NK-92 (cell line): ENCODE data around the gene DUSP10.

Experiments used
- DNase-seq: peaks from one replicate; lab custom pipeline; 2025; ENCODE audit not compliant: unreplicated experiment; lab: John Stamatoyannopoulos, UW

DUSP10 gene

DNA sequence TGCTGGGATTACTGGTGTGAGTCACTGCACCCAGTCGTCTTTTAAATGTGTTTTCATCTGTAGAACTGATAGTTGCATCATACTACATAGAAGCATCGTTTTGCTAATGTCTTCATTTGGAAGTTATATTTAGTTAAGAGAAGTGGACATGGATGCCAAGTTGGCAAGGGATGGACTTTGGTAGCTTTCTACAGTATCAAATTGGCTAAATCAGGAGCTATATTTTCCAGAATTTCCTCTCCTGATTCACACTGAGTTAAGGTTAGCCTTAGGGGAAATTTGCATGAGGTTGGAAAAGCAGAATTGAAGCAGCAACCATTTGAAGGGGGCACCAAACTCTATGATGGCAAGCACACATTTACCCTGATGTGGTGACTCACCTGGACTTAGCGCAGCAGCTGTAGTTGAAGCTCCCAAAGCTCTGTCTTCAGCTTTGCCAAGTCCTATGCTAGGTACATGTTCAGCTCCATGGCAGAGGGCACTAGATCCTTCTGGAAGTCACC is 43.9 kb downstream of the DUSP10 start:
- no peak for DNase-seq

DNA sequence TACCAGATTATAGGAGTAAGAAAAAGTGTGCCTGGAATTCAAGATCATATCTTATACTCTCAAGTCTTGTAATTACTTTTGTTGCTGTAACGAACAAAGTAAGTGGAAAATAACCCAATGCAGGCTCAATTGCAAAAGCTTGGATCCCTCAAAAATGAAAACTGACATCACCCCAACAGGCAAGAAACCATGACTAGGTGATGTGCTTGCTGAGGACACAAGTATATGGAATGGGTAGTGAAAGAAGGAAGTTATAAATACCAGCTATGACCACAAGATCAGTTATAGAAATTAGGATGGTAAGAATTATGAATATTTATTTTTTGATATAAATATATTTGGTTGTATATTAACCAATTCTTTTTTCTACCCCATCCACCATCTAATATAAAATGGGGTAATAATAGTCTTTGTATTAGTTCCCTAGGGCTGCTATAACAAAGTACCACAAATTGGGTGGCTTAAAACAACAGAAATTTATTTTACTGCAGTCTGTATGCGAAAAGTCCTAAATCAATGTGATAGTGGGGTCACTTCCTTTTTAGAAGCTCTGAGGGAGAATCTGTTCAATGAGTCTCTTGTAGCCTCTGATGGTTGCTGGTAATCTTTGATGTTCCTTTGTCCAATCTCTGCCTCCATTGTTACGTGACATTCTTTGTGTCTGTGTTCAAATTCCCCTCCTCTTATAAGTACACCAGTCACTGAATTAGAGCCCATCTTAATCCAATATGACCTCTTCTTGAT is 45.0 kb downstream of the DUSP10 start:
- DNase-seq, result no peak

DNA sequence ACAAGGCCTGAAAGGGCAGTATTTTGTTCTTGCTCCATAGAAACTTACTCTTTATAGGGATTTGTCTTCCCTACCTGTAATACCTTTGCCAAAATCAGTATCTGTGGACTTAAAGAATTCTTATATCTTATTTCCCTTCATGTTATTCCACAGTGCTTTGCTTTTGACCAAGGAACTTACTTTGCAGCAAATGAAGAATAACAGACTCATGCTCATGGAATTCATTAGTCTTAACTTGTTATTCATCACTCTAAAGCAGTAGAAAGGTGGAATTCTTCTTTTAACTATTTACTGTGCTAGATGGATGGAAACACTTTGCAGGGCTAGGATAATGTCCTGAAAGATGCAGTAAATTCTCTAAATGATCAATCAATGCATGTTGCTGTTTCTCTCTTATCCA is 45.9 kb downstream of the DUSP10 start:
- no peak for DNase-seq

DNA sequence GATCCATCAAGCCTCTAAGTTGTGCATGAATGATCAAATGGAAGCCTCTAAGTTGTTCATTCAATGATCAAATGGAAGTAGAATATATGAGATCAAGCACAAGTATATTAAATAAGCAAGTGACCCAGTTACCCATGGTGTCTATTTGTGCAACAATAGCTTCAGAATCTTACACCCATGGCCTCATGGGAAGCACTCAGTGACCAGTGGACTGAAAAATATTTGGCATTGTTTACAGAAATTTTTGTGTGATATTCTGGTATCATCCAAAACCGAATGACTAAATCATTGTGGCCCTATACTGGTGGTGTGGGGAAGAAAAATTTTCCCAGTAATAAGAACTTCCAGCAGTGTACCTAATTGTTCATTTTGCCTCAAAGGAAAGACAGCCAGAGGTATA is 46.6 kb downstream of the DUSP10 start:
- DNase-seq, result no peak

DNA sequence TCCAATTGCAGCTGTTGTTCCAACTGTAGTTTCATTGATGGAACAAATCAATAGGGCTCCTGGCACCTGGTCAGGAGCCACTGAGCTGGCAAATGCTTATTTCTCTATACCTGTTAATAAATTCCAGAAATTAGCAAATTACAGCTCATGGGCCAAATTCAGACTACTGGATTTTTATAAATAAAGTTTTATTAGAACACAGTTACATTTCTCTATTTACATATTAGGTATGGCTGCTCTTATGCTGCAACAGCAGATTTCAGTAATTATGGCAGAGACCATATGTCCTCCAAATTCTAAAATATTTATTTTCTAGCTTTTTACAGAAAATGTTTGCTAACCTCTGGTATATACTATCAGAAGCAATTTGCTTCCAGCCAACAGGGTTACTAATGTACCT is 47.8 kb downstream of the DUSP10 start:
- DNase-seq, result no peak

- no peak for DNase-seq
Observed at GRCh38 chr1:221693087-221693486, 48.8 kb downstream of the DUSP10 start.

DNA sequence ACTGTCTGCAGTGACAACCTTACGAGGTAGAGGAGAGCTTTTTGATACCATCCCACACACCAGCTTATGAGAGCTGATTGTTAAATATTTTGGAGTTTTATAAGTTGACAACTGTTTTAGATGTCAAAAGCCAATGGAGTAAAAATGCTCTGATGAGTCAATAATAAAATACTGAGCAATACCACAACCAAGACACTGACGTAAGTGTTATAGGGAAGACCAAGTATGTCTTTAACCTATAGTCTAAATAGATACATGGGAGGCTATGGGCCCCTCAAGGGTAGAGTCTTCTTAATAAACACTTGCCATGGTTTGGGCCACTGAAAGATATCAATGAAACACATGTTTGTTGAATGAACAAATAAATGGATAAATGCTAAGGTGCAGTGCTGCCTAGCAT is 49.2 kb downstream of the DUSP10 start:
- no peak for DNase-seq

GRCh38 chr1:221691261-221691660 is 50.6 kb downstream of the DUSP10 start:
- DNase-seq, result no peak

- no peak for DNase-seq
Observed at GRCh38 chr1:221690858-221691257, 51.0 kb downstream of the DUSP10 start.

DNA sequence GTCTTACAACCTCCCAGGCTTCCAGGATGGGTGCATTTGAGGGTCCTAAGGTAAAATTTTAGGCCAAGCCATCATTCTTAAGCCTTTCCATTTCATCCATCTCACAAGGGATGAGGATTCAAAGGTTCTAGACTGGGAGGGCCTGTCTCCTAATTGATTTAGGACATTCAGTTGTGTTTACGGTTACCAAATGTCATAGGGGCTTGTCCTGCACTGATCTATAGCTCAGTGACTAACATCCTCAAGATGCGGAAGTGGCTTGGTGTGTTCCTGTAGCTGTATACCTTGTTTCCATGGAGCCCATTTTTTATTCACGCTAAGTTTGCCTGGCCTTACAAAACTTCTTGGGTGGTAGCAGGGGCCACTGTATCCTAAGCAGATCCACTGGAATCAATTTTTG is 52.8 kb downstream of the DUSP10 start:
- DNase-seq, result no peak

DNA sequence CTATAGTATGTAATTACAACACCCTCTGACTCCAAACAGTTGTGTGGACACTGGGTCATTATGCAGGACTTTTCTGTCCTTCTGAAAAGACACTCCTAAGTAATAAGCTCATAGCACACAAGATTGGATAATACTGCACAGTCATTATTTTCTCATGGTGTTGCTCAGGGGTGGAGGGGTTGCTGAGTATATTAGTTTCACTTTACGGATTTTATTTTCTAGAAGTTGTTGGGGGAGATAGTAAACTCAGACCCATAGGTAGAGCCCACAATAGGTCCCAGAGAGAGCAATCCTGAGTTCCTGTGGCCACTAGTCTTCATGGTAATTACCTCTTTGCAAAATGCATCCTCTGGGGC is 53.4 kb downstream of the DUSP10 start:
- no peak for DNase-seq

GRCh38 chr1:221687836-221688487 is 53.9 kb downstream of the DUSP10 start:
- DNase-seq, result no peak

- DNase-seq, result no peak
Observed at GRCh38 chr1:221683681-221684080, 58.2 kb downstream of the DUSP10 start.

- DNase-seq, result no peak
Observed at GRCh38 chr1:221680085-221680484, 61.8 kb downstream of the DUSP10 start.

DNA sequence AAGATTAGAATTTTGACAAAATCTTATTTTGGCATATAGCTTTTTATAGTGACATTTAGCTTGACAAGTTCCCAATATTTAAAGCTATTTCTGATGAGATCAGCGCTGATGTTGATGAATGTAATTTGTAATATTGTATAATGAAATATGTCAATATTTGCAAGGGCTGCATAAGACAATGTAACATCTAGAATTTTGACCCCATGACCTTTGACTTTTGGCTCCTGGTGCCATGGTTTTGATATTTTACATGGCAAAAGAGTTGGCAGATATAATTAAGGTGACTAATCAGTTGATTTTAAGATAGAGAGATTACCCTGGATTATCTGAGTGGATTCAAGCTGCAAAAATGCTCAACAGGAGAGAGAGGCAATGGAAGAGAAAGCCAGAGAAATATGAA is 63.9 kb downstream of the DUSP10 start:
- no peak for DNase-seq

GRCh38 chr1:221675880-221676800 is 65.7 kb downstream of the DUSP10 start:
- DNase-seq, result no peak

DNA sequence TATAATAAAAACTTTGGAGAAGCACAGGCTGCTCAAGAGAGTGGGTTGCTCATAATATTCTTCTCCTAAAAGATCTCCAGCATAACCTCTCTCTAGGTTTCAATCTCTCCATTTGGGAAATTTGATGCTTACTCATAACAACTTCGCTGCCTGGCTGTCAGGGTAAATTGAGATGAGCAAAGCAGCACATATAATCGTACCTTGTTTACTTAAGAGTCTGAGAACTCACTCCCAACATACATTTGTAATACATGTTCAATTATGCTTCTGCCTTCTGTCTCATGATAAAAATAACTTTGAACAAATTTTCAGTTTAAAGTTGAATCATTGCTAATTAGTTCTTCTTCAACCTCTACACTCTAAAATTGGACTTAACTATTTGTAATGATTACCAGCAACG is 68.9 kb downstream of the DUSP10 start:
- no peak for DNase-seq

DNA sequence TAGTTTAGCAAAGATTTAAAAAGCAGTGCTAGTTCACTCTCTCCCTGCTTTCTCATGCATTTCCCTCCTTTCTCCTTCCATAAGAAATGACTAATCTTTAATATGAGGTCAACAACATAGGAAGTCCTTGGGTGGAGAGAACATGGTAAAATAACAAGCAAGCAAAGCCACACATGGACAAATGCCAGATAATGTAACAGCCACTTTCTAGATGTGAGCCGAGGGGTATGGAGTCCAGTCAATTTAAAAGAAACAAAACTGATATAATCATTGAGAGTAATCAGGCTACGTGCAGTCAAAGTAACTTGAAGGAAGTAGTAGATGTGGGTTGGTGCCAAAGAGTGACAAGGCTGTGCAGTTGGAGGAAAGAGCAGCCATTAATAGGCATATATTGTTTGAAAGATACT is 69.6 kb downstream of the DUSP10 start:
- DNase-seq, result no peak

- DNase-seq, result no peak
Observed at GRCh38 chr1:221670081-221670480, 71.8 kb downstream of the DUSP10 start.

DNA sequence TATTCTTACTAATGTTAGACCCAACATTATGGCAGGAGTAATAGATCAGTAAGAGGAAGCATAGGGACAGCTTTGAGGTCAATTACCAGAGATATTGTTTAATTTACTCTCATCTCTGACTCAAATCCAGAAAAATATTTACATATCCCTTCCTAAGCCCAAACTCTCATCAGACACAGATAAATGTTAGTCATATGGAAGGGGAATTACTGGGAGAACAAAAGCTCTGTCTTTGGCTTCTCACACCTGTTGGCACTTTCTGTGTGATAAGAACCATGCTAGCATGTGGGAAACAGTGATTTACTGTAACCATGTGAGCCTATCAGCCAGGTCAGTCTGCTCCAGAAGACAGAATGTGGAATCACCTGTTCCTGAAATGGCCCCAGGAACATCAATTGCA is 72.4 kb downstream of the DUSP10 start:
- no peak for DNase-seq

DNA sequence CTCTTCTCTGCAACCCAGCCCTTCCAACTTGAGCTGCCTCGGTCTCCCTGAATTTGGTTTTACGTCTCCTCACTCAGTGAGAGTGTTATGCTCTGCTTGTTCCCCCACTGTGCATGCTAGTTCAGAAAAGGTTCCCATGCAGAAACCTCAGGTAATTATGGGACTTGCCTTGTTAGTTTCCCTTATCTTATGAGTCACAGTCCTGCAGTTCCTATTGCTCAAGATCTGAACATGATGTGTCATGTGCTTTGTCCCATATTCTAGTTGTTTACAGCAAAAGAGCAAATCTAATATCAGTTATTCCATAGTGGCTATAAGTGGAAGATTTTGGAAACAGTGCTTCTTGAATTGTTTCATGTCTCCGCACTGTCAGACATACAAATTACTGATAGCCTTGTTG is 74.4 kb downstream of the DUSP10 start:
- DNase-seq, result no peak

DNA sequence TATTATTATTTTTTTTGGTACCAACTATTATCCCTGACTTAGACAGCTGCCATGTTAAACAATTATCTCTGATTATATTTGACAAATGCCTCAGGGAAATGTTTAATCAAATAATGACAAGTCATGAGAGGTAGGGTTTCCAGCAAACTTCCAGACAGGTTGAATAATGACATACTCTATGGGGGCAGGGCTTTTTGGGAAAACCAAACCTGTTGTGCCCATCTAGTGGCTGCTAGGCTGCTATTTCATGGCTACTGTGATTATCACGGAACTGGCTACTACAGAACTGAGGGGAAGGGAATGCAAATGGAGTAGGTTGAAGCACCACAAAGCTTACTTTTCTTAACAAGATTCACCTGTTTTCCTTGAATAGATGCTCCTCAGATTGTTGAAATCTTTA is 77.6 kb downstream of the DUSP10 start:
- DNase-seq, result no peak
